Measurements from ENCODE around the gene MRLN. TPM values are rescaled to one million over a fixed set of nuclear protein-coding genes. Genes with fewer than 3 reads are reported as not detected.

The MRLN gene
- total RNA-seq, 1 donor from 2014 or later: not detected

- no peak for TF ChIP-seq CTCF (conservative IDR thresholded peaks at IDR 0.05)
- Mint-ChIP-seq H3K4me1 (no peaks in the 10 kb centered on the region), H3K4me3 (no peak overlapping the region), H3K27me3 (ENCODE audit: low read depth) (no peaks in the 10 kb centered on the region), H3K27ac (ENCODE audit: unreplicated experiment) (no peak overlapping the region), H3K9me3 (peaks cover 16% of the 10 kb centered on the region), H3K36me3 (ENCODE audit: low read depth) (peaks cover 4% of the 10 kb centered on the region)
- DNase-seq (ENCODE audit: low read depth, low spot score): no peak
Observed at GRCh38 chr10:59724098-59724938, 28.9 kb downstream of the MRLN start.

- H3K27ac Mint-ChIP-seq (ENCODE audit: unreplicated experiment): no peak overlapping the region
- TF ChIP-seq CTCF (conservative IDR thresholded peaks at IDR 0.05): no peak
- H3K9me3 Mint-ChIP-seq: peaks cover 16% of the 10 kb centered on the region
- H3K4me1 Mint-ChIP-seq: no peaks in the 10 kb centered on the region
- DNase-seq (ENCODE audit: low read depth, low spot score): no peak
- peaks cover 4% of the 10 kb centered on the region for H3K27me3 Mint-ChIP-seq (ENCODE audit: low read depth)
- no peak overlapping the region for H3K4me3 Mint-ChIP-seq
- peaks cover 4% of the 10 kb centered on the region for H3K36me3 Mint-ChIP-seq (ENCODE audit: low read depth)
Observed at GRCh38 chr10:59720377-59720776, 32.9 kb downstream of the MRLN start.

- Mint-ChIP-seq H3K9me3 (peaks cover 16% of the 10 kb centered on the region), H3K27me3 (ENCODE audit: low read depth) (peaks cover 4% of the 10 kb centered on the region), H3K27ac (ENCODE audit: unreplicated experiment) (no peak overlapping the region)
Observed at GRCh38 chr10:59719374-59719773, 33.9 kb downstream of the MRLN start.

GRCh38 chr10:59718257-59718656 is 35.0 kb downstream of the MRLN start:
- Mint-ChIP-seq H3K4me1 (no peaks in the 10 kb centered on the region), H3K27me3 (ENCODE audit: low read depth) (peaks cover 6% of the 10 kb centered on the region), H3K27ac (ENCODE audit: unreplicated experiment) (no peak overlapping the region), H3K36me3 (ENCODE audit: low read depth) (peaks cover 4% of the 10 kb centered on the region), H3K4me3 (no peak overlapping the region), H3K9me3 (peaks cover 16% of the 10 kb centered on the region)
- no peak for DNase-seq (ENCODE audit: low read depth, low spot score)
- no peak for TF ChIP-seq CTCF (conservative IDR thresholded peaks at IDR 0.05)

More at GRCh38 chr10:59719374-59719773, 33.9 kb downstream of the MRLN start:
- no peaks in the 10 kb centered on the region for H3K4me1 Mint-ChIP-seq
- peak; percentile 44 for TF ChIP-seq CTCF (conservative IDR thresholded peaks at IDR 0.05)
- peaks cover 4% of the 10 kb centered on the region for H3K36me3 Mint-ChIP-seq (ENCODE audit: low read depth)
- H3K4me3 Mint-ChIP-seq: no peak overlapping the region
- DNase-seq (ENCODE audit: low read depth, low spot score): no peak

- no peak for DNase-seq (ENCODE audit: low read depth, low spot score)
- Mint-ChIP-seq H3K36me3 (ENCODE audit: low read depth) (no peaks in the 10 kb centered on the region), H3K9me3 (no peaks in the 10 kb centered on the region), H3K27me3 (ENCODE audit: low read depth) (peaks cover 31% of the 10 kb centered on the region), H3K4me1 (peaks cover 3% of the 10 kb centered on the region), H3K27ac (ENCODE audit: unreplicated experiment) (no peak overlapping the region), H3K4me3 (no peak overlapping the region)
- no peak for TF ChIP-seq CTCF (conservative IDR thresholded peaks at IDR 0.05)
Observed at GRCh38 chr10:59713196-59713821, 39.9 kb downstream of the MRLN start.

Data from neural crest cell (in vitro differentiated cells).